HG02885 (cell line): ENCODE results near the gene GPC3.
A peak's percentile ranks its signal among the peaks of the same experiment; 100 is the strongest.
"Not testable (repeated sequence)": the region's sequence is repeated elsewhere in the genome, so short reads cannot be mapped to it uniquely, and the experiment has no call there.

Experiments
- ATAC-seq: cut with Tn5 transposase; IDR thresholded peaks from one replicate; pipeline ENCODE4 v1.9.1; 2021; ENCODE audit warnings: mild to moderate bottlenecking; ENCODE audit not compliant: unreplicated experiment, poor library complexity

The GPC3 gene

GRCh38 chrX:133793626-133794025 is 191.8 kb downstream of the GPC3 start:
- ATAC-seq, result no peak

- ATAC-seq, result peak; percentile 92
These were observed 193.0 kb downstream of the GPC3 start for GRCh38 chrX:133792198-133792953.

- no peak for ATAC-seq
These were observed 195.6 kb downstream of the GPC3 start for GRCh38 chrX:133789829-133790228.

GRCh38 chrX:133786382-133786781 is 199.0 kb downstream of the GPC3 start:
- ATAC-seq, result no peak

GRCh38 chrX:133783274-133783673 is 202.1 kb downstream of the GPC3 start:
- peak; percentile 88 for ATAC-seq

- no peak for ATAC-seq
These were observed 204.2 kb downstream of the GPC3 start for GRCh38 chrX:133781174-133781573.

- no peak for ATAC-seq
These were observed 209.3 kb downstream of the GPC3 start for GRCh38 chrX:133776072-133776471.

- no peak for ATAC-seq
These were observed 210.6 kb downstream of the GPC3 start for GRCh38 chrX:133774807-133775206.

- ATAC-seq, result no peak
These were observed 214.2 kb downstream of the GPC3 start for GRCh38 chrX:133771086-133771646.

GRCh38 chrX:133762976-133763548 is 222.3 kb downstream of the GPC3 start:
- ATAC-seq, result not testable (repeated sequence)

GRCh38 chrX:133754657-133755056 is 230.7 kb downstream of the GPC3 start:
- ATAC-seq, result no peak

GRCh38 chrX:133749951-133750350 is 235.4 kb downstream of the GPC3 start:
- ATAC-seq, result no peak

GRCh38 chrX:133749370-133749769 is 236.0 kb downstream of the GPC3 start:
- ATAC-seq, result no peak

- ATAC-seq, result no peak
These were observed 238.2 kb downstream of the GPC3 start for GRCh38 chrX:133747196-133747595.

- no peak for ATAC-seq
These were observed 238.8 kb downstream of the GPC3 start for GRCh38 chrX:133746593-133746992.

- ATAC-seq, result peak; percentile 54
These were observed 240.0 kb downstream of the GPC3 start for GRCh38 chrX:133745349-133745748.

- ATAC-seq, result no peak
These were observed 242.6 kb downstream of the GPC3 start for GRCh38 chrX:133742602-133743305.

GRCh38 chrX:133741303-133741702 is 244.1 kb downstream of the GPC3 start:
- ATAC-seq, result no peak

- ATAC-seq, result no peak
These were observed 258.8 kb downstream of the GPC3 start for GRCh38 chrX:133726642-133727041.

GRCh38 chrX:133726211-133726630 is 259.2 kb downstream of the GPC3 start:
- ATAC-seq, result no peak

GRCh38 chrX:133723930-133724329 is 261.5 kb downstream of the GPC3 start:
- ATAC-seq, result no peak
